Measurements from ENCODE around the gene E2F3.

- TF ChIP-seq POLR2AphosphoS5 (IDR thresholded peaks at IDR 0.05) (peak in 2 of 3 donors; percentile 13 to 66), CTCF (IDR thresholded peaks at IDR 0.05) (no peak), POLR2A (IDR thresholded peaks at IDR 0.05) (no peak), EP300 (IDR thresholded peaks at IDR 0.05) (no peak)
Measured at GRCh38 chr6:20401205-20402091, at the start of gene E2F3.

Measured in stomach (tissue), 4 donors.